H1 (cell line): ENCODE data around the gene FCN3. TPM values are rescaled to one million over a fixed set of nuclear protein-coding genes. Genes with fewer than 3 reads are reported as not detected.

Experiments
- CTCF ChIA-PET: fragments of 300-600 bp; sonication (Branson Sonifier 250); formaldehyde crosslinking; loops from one replicate; lab custom pipeline; 2021; ENCODE audit not compliant: partially characterized antibody; lab: Charles Lee
- POLR2A ChIA-PET: fragments of 300-600 bp; sonication (Branson Sonifier 250); formaldehyde crosslinking; loops from one replicate; lab custom pipeline; 2021; ENCODE audit warnings: inconsistent platforms; ENCODE audit not compliant: partially characterized antibody; lab: Charles Lee
- DNase-seq, 2 experiments: peaks; one replicate each; pipeline versions ENCODE4 v3.0.0 to v3.0.0-alpha.2; 2010 to 2022; ENCODE audit warnings: low spot score in 2 of 2, low read depth in 1 of 2, mixed read lengths in 1 of 2
- FAIRE-seq: peaks from 2 replicates; lab custom pipeline; 2011; peaks lifted over from hg19 to GRCh38; lab: Jason Lieb, UNC
- H2AFZ ChIP-seq: 2 replicates; pipeline ENCODE4 v1.8.1; 2012; ENCODE audit warnings: low read length, inconsistent platforms
- H2AK5ac ChIP-seq: 2 replicates; pipeline ENCODE4 v1.6.1; 2013; ENCODE audit warnings: low read depth, low read length
- H2BK120ac ChIP-seq: replicated peaks from 2 replicates; pipeline ENCODE3; 2013; ENCODE audit warnings: low read depth, low read length, inconsistent platforms
- H2BK12ac ChIP-seq: 2 replicates; pipeline ENCODE4 v1.6.1; 2013; ENCODE audit warnings: low read depth, low read length
- H2BK15ac ChIP-seq: 2 replicates; pipeline ENCODE4 v1.6.1; 2013; ENCODE audit warnings: low read length
- H2BK20ac ChIP-seq: 2 replicates; pipeline ENCODE4 v1.6.1; 2013; ENCODE audit warnings: low read length
- H2BK5ac ChIP-seq: 2 replicates; pipeline ENCODE4 v1.6.1; 2013; ENCODE audit warnings: low read depth, low read length
- H3K14ac ChIP-seq: 2 replicates; pipeline ENCODE4 v1.6.1; 2013; ENCODE audit warnings: inconsistent platforms; ENCODE audit not compliant: insufficient read length
- H3K18ac ChIP-seq: 2 replicates; pipeline ENCODE4 v1.6.1; 2013; ENCODE audit warnings: low read length; ENCODE audit errors: extremely low read depth
- H3K23ac ChIP-seq: 2 replicates; pipeline ENCODE4 v1.6.1; 2013; ENCODE audit warnings: inconsistent platforms; ENCODE audit not compliant: insufficient read length
- H3K23me2 ChIP-seq: 2 replicates; pipeline ENCODE4 v1.6.1; 2013; ENCODE audit warnings: low read depth, low read length
- H3K27ac ChIP-seq: 2 replicates; pipeline ENCODE4 v1.6.1; 2011; ENCODE audit warnings: low read depth, low read length, inconsistent platforms
- H3K27me3 ChIP-seq, 4 experiments: replicated peaks in 1 of 4; 1 replicate in 1 of 4; 2 replicates in 3 of 4; pipeline versions ENCODE4 v1.6.1 to v1.8.1; 2011 to 2013; ENCODE audit warnings: low read length in 3 of 4, mild to moderate bottlenecking in 3 of 4, inconsistent platforms in 2 of 4, mixed read lengths in 2 of 4, moderate library complexity in 1 of 4; ENCODE audit not compliant: control insufficient read depth in 3 of 4, insufficient read depth in 3 of 4; ENCODE audit errors: extremely low read depth in 1 of 4
- H3K36me3 ChIP-seq, 4 experiments: 2 replicates each; pipeline versions ENCODE4 v1.6.1 to v1.8.1; 2011 to 2013; ENCODE audit warnings: mild to moderate bottlenecking in 4 of 4, low read length in 3 of 4, moderate library complexity in 2 of 4, control low read depth in 1 of 4, inconsistent platforms in 1 of 4; ENCODE audit not compliant: insufficient read depth in 4 of 4, control insufficient read depth in 2 of 4
- H3K4ac ChIP-seq: replicated peaks from 2 replicates; pipeline ENCODE3; 2013; ENCODE audit warnings: low read length, low read depth, mixed read lengths, inconsistent platforms; ENCODE audit not compliant: insufficient read length
- H3K4me1 ChIP-seq, 4 experiments: replicated peaks in 1 of 4; 1 replicate in 1 of 4; 2 replicates in 3 of 4; pipeline versions ENCODE4 v1.6.1 to v1.8.1; 2011 to 2013; ENCODE audit warnings: low read length in 3 of 4, inconsistent platforms in 2 of 4, mixed read lengths in 1 of 4; ENCODE audit not compliant: insufficient read depth in 4 of 4, control insufficient read depth in 3 of 4
- H3K4me2 ChIP-seq, 2 experiments: 2 replicates each; pipeline versions ENCODE4 v1.6.1 to v1.8.1; 2011 to 2013; ENCODE audit warnings: low read depth in 2 of 2, low read length in 2 of 2, control low read depth in 1 of 2, inconsistent platforms in 1 of 2, mild to moderate bottlenecking in 1 of 2; ENCODE audit not compliant: insufficient read depth in 1 of 2
- H3K4me3 ChIP-seq, 4 experiments: fragments of 200-600, 300-600 bp in 1 of 4; sonication (generic), shearing (Covaris generic), sonication (Bioruptor Twin) in 1 of 4; 2 replicates each; pipeline versions ENCODE4 v1.5.1 to v1.8.1; 2011 to 2016; ENCODE audit warnings: low read length in 4 of 4, low read depth in 3 of 4, control low read depth in 2 of 4, inconsistent platforms in 2 of 4, mild to moderate bottlenecking in 2 of 4, mixed read lengths in 1 of 4, moderate library complexity in 1 of 4; ENCODE audit not compliant: insufficient read depth in 2 of 4; ENCODE audit errors: extremely low read depth in 1 of 4
- H3K56ac ChIP-seq: replicated peaks from 2 replicates; pipeline ENCODE3; 2013; ENCODE audit warnings: low read depth, mild to moderate bottlenecking, mixed read lengths, low read length, inconsistent platforms; ENCODE audit not compliant: insufficient read length
- H3K79me1 ChIP-seq: 2 replicates; pipeline ENCODE4 v1.6.1; 2013; ENCODE audit warnings: low read depth, low read length, control low read depth
- H3K79me2 ChIP-seq, 2 experiments: 2 replicates each; pipeline versions ENCODE4 v1.6.1 to v1.8.1; 2012 to 2013; ENCODE audit warnings: low read length in 2 of 2, mild to moderate bottlenecking in 2 of 2, inconsistent platforms in 1 of 2; ENCODE audit not compliant: insufficient read depth in 2 of 2, control insufficient read depth in 1 of 2
- H3K9ac ChIP-seq, 4 experiments: replicated peaks in 1 of 4; 1 replicate in 1 of 4; 2 replicates in 3 of 4; pipeline versions ENCODE4 v1.6.1 to v1.8.1; 2011 to 2013; ENCODE audit warnings: low read depth in 3 of 4, low read length in 3 of 4, control low read depth in 2 of 4, mild to moderate bottlenecking in 2 of 4, moderate library complexity in 2 of 4, inconsistent platforms in 1 of 4; ENCODE audit errors: extremely low read depth in 1 of 4
- H3K9me3 ChIP-seq, 2 experiments: 2 replicates each; pipeline versions ENCODE4 v1.6.1 to v1.8.1; 2012 to 2013; ENCODE audit warnings: mild to moderate bottlenecking in 2 of 2, moderate library complexity in 2 of 2, control low read depth in 1 of 2, inconsistent platforms in 1 of 2, low read depth in 1 of 2, low read length in 1 of 2, mixed read lengths in 1 of 2; ENCODE audit not compliant: insufficient read depth in 2 of 2
- H4K20me1 ChIP-seq, 2 experiments: replicated peaks in 1 of 2; 2 replicates each; pipeline versions ENCODE3 to v1.8.1; 2011 to 2013; ENCODE audit warnings: inconsistent platforms in 2 of 2, low read length in 2 of 2, mild to moderate bottlenecking in 1 of 2; ENCODE audit not compliant: insufficient read depth in 2 of 2, control insufficient read depth in 1 of 2
- H4K5ac ChIP-seq: 2 replicates; pipeline ENCODE4 v1.6.1; 2013; ENCODE audit warnings: low read length, low read depth, mixed read lengths, inconsistent platforms; ENCODE audit not compliant: insufficient read length
- H4K8ac ChIP-seq: 2 replicates; pipeline ENCODE4 v1.8.0; 2013; ENCODE audit warnings: mild to moderate bottlenecking, moderate library complexity, low read length, inconsistent platforms; ENCODE audit not compliant: insufficient read depth; ENCODE audit errors: extremely low read depth
- H4K91ac ChIP-seq: replicated peaks from 2 replicates; pipeline ENCODE3; 2013; ENCODE audit warnings: low read length, mixed read lengths, inconsistent platforms; ENCODE audit not compliant: insufficient read length
- HDAC2 ChIP-seq, 2 experiments: fragments of 300-600 bp in 1 of 2; sonication (generic) in 1 of 2; IDR thresholded peaks; 2 replicates each; pipeline ENCODE4 v1.6.1; 2011 to 2012; ENCODE audit warnings: low read depth in 2 of 2, low read length in 2 of 2, mild to moderate bottlenecking in 2 of 2, moderate library complexity in 2 of 2, borderline replicate concordance in 1 of 2, inconsistent platforms in 1 of 2
- KDM1A ChIP-seq: fragments of 200-600, 300-600 bp; sonication (generic); IDR thresholded peaks from 2 replicates; pipeline ENCODE4 v1.7.1; 2016; ENCODE audit warnings: mild to moderate bottlenecking, low read length, borderline replicate concordance
- SP1 ChIP-seq: IDR thresholded peaks from 2 replicates; pipeline ENCODE4 v1.6.1; 2011; ENCODE audit warnings: low read depth, low read length
- WGBS, 2 experiments: shearing (Covaris generic) in 1 of 2; methylation state at CpG; one replicate each; pipeline versions ENCODE4 v1.1.6 to v1.1.7; 2013 to 2015; ENCODE audit warnings: low lambda C conversion rate in 2 of 2, mixed read lengths in 2 of 2, inconsistent platforms in 1 of 2, low coverage in 1 of 2, missing lambda C conversion rate in 1 of 2; ENCODE audit not compliant: insufficient replicate concordance in 2 of 2, insufficient coverage in 1 of 2, insufficient read length in 1 of 2; ENCODE audit errors: extremely low coverage in 1 of 2, missing lambda C conversion rate in 1 of 2; 5-methylcytosine and 5-hydroxymethylcytosine counted together
- polyA plus RNA-seq, 7 experiments: library from polyadenylated mRNA; depleted of rRNA in 3 of 7; stranded (reverse) in 5 of 7; unstranded in 2 of 7; fragments of >200 nt in 5 of 7; fragments of 200-250 nt in 2 of 7; gene quantifications; 1 replicate in 5 of 7; 2 replicates in 1 of 7; 4 replicates in 1 of 7; pipeline versions ENCODE4 v1.2.1 to v1.2.3, GENCODE V29; 2011 to 2013; ENCODE audit warnings: missing spikeins in 2 of 7, mixed read lengths in 2 of 7
- total RNA-seq: library from RNA; stranded (reverse); fragmentation: NEBNext Ultra II Directional; extraction: Animal tissue kit (Norgen Biotek cat#: 25700); gene quantifications from 2 replicates; pipeline ENCODE4 v1.2.1, GENCODE V29; 2021

Gene FCN3
- total and polyA plus RNA-seq, 2 of the 8 experiments (the other 6 are each of a cell fraction or from before 2014, with no cell fraction given): 0.30 to 0.57 TPM

DNA sequence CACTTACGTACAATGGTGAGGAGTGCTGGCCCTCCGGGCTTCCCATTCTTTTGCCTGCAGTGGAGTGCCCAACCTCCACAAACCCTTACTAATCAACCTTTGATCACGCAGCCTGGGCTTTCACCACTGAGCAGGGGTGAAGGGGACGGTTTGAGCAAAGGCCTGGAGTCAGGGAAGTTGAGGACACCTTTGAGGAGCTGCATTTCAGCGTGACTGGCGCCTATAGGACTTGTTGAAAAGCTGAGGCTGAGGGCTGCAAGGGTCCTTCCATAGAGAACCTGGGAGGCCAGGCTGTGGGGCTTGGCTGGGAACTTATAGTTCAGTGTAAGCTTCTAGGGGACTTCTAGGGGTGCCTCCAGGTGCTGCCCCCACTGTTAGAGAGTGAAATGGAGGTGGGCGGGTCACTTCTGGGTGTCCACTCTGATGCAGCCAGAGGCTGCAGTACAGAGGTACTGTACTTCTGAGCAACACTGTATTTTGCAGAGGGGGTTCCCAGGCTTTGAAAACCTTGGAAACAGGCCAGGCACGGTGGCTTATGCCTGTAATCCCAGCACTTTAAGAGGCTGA is 23.0 kb downstream of the FCN3 start:
- ChIA-PET POLR2A (interaction anchor here (0.7 to 10.9 kb wide), 14 partner anchors 9 to 255 kb away, joined by 3 to 101 read pairs (median 4); partner anchors contain the start of genes MAP3K6, SYTL1 and TMEM222), CTCF (interaction anchor here (0.7 to 28.8 kb wide), 19 partner anchors 10 to 311 kb away, joined by 3 to 625 read pairs (median 5); partner anchors contain the start of genes CD164L2, FCN3, GPR3 and MAP3K6)
- Histone ChIP-seq H2BK15ac (no peak overlapping the region), H4K20me1 (peaks cover 0 to 3% of the 10 kb centered on the region in 2 experiments), H4K8ac (peak overlapping the region; percentile 59), H3K4me2 (peak overlapping the region; percentile 77 to 83), H3K56ac (peak overlapping the region; percentile 21), H3K23me2 (peaks cover 23% of the 10 kb centered on the region), H3K36me3 (0 out of 8 replicates have a peak, but pooled peaks cover 0 to 3% (median 0%) of the 10 kb centered on the region in 4 experiments), H2BK5ac (no peak overlapping the region), H4K5ac (peak overlapping the region; percentile 61), H3K9ac (peak overlapping the region in 1 of 4 experiments; percentile 20; a peak in 2 of 7 replicates), H3K27ac (no peak overlapping the region), H2AK5ac (no peak overlapping the region), H2BK20ac (no peak overlapping the region), H2BK120ac (no peak overlapping the region), H3K79me2 (peaks cover 0 to 4% of the 10 kb centered on the region in 2 experiments; a peak in 1 of 4 replicates), H2AFZ (no peak overlapping the region), H3K18ac (peak overlapping the region; percentile 2; the same call in 1 of the 2 replicates), H3K4me3 (peak overlapping the region; percentile 47 to 63 (median 51)), H3K9me3 (no peaks in the 10 kb centered on the region), H3K79me1 (no peaks in the 10 kb centered on the region), H3K23ac (no peak overlapping the region), H3K14ac (no peak overlapping the region), H4K91ac (peak overlapping the region; percentile 70), H2BK12ac (no peak overlapping the region; the same call in 1 of the 2 replicates), H3K27me3 (peaks cover 0 to 8% (median 6%) of the 10 kb centered on the region in 4 experiments; a peak in 5 of 7 replicates), H3K4ac (no peak overlapping the region), H3K4me1 (peaks cover 0 to 20% (median 8%) of the 10 kb centered on the region in 4 experiments; a peak in 6 of 7 replicates)
- FAIRE-seq: no peak
- TF ChIP-seq HDAC2 (IDR thresholded peaks at IDR 0.05; ENCODE audit: borderline replicate concordance in 1 of 2, low read depth in 2 of 2, low read length in 2 of 2): 0 out of 4 replicates have a peak, but pooled peaks of 1 of the 2 experiments have one; percentile 18
- TF ChIP-seq SP1: peak; percentile 32; the same call in 1 of the 2 replicates
- no peak for TF ChIP-seq KDM1A
- WGBS, 2 experiments: 21% methylated on average over 8 of the region's 8 CpGs; no CpG with 5 or more reads in 1 of the 2 experiments
- no peak for DNase-seq
